ENCODE results near the gene UGT1A8.
"Not testable (repeated sequence)": the region's sequence is repeated elsewhere in the genome, so short reads cannot be mapped to it uniquely, and the experiment has no call there.

The UGT1A8 gene

GRCh38 chr2:233750689-233751088, 133.3 kb downstream of the UGT1A8 start:
- H3K27me3 Mint-ChIP-seq, result peaks cover 33% of the 10 kb centered on the region
- ATAC-seq, H3K4me3 Mint-ChIP-seq, H3K36me3 Mint-ChIP-seq, H3K27ac Mint-ChIP-seq, H3K4me1 Mint-ChIP-seq: not testable (repeated sequence)
- peaks cover 14% of the 10 kb centered on the region for H3K9me3 Mint-ChIP-seq

DNA sequence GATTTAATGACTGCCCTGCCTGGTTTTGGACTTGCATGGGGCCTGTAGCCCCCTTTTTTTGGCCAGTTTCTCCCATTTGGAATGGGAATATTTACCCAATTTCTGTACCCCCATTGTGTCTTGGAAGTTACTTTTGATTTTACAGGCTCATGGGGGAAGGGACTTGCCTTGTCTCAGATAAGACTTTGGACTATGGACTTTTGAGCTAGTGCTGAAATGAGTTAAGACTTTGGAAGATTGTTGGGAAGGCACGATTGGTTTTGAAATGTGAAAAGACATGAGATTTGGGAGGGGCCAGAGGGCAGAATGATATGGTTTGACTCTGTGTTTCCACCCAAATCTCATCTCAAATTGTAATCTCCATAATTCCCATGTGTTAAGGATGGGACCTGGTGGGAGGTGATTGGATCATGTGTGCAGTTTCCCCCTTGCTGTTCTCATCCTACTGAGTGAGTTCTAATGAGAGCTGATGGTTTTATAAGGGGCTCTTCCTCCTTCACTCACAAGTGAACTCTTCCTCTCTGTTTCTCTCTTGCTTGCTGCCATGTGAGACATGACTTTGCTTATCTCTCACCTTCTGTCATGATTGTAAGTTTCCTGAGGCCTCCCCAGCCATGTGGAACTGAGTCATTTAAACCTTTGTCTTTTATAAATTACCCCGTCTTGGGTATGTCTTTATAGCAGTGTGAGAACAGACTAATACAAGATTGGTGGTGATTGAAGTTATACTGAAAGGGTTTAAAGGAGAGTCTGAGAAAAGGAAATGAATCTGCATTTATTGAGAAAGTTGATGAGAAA, 134.0 kb downstream of the UGT1A8 start:
- H3K27ac Mint-ChIP-seq, H3K4me1 Mint-ChIP-seq, ATAC-seq, H3K4me3 Mint-ChIP-seq, H3K36me3 Mint-ChIP-seq: not testable (repeated sequence)
- peaks cover 31% of the 10 kb centered on the region for H3K27me3 Mint-ChIP-seq
- peaks cover 14% of the 10 kb centered on the region for H3K9me3 Mint-ChIP-seq

DNA sequence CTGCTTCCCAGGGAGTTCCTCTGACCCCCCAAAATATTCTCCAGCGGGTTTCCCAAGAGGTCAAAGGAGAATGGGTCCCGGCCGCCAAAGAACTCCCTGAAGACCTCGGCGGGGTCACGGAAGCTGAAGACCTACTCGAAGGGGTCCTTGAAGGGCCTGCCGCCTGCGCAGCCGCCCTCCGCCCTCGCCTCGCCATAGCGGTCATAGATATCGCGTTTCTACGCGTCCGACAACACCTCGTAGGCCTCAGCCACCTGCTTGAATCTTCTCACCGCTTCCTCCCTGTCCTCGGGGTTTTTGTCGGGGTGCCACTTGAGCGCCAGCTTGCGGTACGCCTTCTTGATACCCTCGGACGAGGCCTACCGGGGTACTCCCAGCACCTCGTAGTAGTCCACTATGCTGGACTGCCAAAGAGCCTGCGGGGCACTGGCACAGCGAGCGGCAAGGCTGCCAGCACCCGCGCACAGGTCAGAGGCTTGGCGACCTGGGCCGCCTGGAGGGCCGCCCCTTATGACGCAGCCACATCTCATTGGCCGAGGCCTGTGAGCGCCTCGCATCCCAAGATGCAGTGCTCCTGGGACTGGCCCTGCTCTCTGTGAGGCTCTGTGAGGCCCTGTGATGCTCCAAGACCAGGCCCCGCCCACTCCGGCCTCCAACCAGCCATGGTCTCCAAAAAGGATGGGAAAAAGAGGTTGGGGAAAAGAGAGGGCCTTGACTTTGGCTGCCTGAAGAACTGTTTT, 137.6 kb downstream of the UGT1A8 start:
- Mint-ChIP-seq H3K27ac (no peak overlapping the region), H3K4me1 (no peaks in the 10 kb centered on the region), H3K27me3 (peaks cover 8% of the 10 kb centered on the region), H3K4me3 (no peak overlapping the region), H3K36me3 (no peaks in the 10 kb centered on the region), H3K9me3 (peaks cover 8% of the 10 kb centered on the region)
- no peak for ATAC-seq

DNA sequence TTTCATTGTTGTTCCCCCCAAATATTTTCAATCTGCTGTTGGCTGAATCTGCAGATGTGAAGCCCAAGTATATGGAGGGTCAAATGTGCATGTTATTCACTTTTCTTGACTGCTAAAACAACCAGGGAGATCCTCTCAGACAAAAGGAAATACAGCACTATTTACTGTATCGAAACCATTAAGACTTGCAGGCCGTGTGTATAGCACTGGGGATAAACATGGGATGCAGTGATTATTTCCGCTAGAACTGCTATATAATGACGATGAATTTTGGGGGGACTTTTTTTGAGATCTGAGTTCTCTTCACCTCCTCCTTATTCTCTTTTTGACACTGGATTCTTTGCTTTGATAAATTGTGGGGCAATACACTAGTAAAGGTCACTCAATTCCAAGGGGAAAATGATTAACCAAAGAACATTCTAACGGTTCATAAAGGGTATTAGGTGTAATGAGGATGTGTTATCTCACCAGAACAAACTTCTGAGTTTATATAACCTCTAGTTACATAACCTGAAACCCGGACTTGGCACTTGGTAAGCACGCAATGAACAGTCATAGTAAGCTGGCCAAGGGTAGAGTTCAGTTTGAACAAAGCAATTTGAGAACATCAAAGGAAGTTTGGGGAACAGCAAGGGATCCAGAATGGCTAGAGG, 139.1 kb downstream of the UGT1A8 start:
- Mint-ChIP-seq H3K4me3 (no peak overlapping the region), H3K9me3 (peaks cover 4% of the 10 kb centered on the region), H3K27me3 (peaks cover 8% of the 10 kb centered on the region), H3K36me3 (no peaks in the 10 kb centered on the region), H3K4me1 (no peaks in the 10 kb centered on the region), H3K27ac (no peak overlapping the region)
- ATAC-seq, result no peak

DNA sequence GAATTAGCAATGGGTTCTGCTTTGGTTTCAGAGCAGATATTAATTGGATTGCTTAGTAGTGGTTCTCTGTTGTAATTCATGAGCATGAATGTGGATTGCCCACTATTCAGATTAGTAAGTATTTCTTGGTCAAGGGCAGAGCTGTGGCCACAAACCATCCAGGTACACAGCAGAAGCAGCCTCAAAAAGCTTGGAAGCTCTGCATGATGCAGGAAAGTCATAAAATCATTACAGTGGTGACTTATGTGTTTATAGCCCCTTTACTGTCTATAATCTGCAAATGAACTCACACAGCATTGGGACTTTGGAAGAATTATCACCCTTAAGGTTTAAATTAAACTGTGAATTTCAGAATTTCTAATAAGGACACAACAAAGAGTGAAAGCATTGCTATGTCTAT, 140.7 kb downstream of the UGT1A8 start:
- no peak overlapping the region for H3K27ac Mint-ChIP-seq
- peaks cover 9% of the 10 kb centered on the region for H3K27me3 Mint-ChIP-seq
- H3K4me1 Mint-ChIP-seq, result no peaks in the 10 kb centered on the region
- H3K9me3 Mint-ChIP-seq, result no peaks in the 10 kb centered on the region
- no peak overlapping the region for H3K4me3 Mint-ChIP-seq
- ATAC-seq, result no peak
- H3K36me3 Mint-ChIP-seq, result no peaks in the 10 kb centered on the region

DNA sequence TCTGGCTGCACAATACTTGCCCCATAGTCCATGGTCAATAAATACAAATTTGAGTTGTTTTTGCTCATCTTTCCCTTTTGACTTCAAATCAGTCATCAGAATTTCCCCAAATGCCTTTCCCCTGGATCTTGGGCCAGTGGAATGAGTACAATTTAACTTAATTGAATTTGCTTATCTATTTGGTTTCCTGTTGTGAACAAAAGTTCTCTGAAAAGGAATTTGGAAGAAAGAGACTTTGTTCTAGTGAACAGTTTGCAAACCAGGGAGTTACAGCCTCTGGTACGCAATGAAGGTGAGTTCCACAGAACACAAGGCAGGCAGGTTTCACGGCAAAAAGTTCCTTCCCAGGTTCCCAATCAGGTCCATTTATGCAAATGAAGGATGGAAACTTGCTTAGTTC, 141.4 kb downstream of the UGT1A8 start:
- Mint-ChIP-seq H3K27me3 (peaks cover 16% of the 10 kb centered on the region), H3K9me3 (no peaks in the 10 kb centered on the region), H3K4me1 (no peaks in the 10 kb centered on the region), H3K4me3 (no peak overlapping the region), H3K36me3 (no peaks in the 10 kb centered on the region), H3K27ac (no peak overlapping the region)
- no peak for ATAC-seq

GRCh38 chr2:233760043-233760442, 142.6 kb downstream of the UGT1A8 start, which contains the start of gene UGT1A1:
Gene UGT1A1, plus strand, starts transcription at chr2:233760270. Its CDS starts 18 bp downstream, at chr2:233760288.
- H3K36me3 Mint-ChIP-seq, result no peaks in the 10 kb centered on the region
- no peak within 1 kb of the TSS for H3K4me3 Mint-ChIP-seq
- H3K27ac Mint-ChIP-seq, result no peak within 1 kb of the TSS
- peaks cover 24% of the 10 kb centered on the region for H3K27me3 Mint-ChIP-seq
- H3K4me1 Mint-ChIP-seq, result no peaks in the 10 kb centered on the region
- no peaks in the 10 kb centered on the region for H3K9me3 Mint-ChIP-seq
- ATAC-seq, result no peak

DNA sequence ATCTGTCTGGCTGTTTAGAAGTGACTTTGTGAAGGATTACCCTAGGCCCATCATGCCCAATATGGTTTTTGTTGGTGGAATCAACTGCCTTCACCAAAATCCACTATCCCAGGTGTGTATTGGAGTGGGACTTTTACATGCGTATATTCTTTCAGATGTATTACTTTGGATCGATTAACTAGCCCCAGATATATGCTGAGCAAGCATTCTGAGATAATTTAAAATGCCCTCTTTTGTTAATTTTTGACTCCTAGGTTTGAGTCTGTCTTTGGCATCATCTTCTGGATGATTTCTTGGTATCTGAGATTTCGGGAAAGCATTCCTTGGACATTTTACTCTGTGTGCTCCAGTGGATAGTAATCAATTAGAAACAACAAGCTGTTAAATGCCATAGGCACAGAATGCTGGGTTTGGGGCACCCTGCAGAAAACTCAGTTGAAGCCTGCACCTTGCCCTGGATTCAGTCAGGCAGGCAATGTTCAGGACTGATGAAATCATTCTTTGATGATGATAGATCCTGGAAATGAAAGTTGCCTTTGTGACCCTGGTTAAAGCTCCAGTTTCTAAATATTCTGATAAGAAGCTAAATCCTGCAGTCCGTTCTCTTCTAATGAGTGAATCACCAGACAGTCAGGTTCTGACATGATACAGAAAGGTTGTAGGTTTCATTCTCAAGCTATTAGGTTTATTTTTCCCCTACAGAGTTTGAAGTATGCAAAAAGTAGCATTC, 143.8 kb downstream of the UGT1A8 start:
- no peaks in the 10 kb centered on the region for H3K36me3 Mint-ChIP-seq
- peaks cover 31% of the 10 kb centered on the region for H3K27me3 Mint-ChIP-seq
- H3K4me1 Mint-ChIP-seq, result no peaks in the 10 kb centered on the region
- H3K27ac Mint-ChIP-seq, result no peak overlapping the region
- H3K9me3 Mint-ChIP-seq, result no peaks in the 10 kb centered on the region
- H3K4me3 Mint-ChIP-seq, result no peak overlapping the region
- ATAC-seq, result no peak

DNA sequence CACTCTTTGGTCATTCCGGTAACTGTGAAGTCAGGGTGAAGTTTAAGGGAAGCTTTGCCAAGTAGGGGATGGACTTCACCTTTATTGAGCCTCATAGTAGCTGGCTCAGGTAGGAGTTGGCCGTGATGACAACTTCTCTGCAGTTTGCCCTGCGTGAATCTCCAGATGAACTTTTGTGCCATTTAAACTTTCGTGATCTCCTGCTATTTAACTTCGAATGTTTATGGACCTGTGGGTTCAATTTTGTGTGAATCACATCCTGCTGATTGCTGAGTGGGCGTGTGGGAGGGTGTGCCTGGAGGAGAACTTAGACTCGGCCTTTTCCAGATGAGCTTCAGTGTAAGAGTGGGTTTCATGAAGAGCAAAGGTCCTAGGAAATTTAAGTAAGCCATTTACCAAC, 146.8 kb downstream of the UGT1A8 start:
- Mint-ChIP-seq H3K27ac (no peak overlapping the region), H3K4me1 (no peaks in the 10 kb centered on the region), H3K9me3 (no peaks in the 10 kb centered on the region), H3K27me3 (peaks cover 42% of the 10 kb centered on the region), H3K4me3 (no peak overlapping the region), H3K36me3 (no peaks in the 10 kb centered on the region)
- ATAC-seq, result no peak

DNA sequence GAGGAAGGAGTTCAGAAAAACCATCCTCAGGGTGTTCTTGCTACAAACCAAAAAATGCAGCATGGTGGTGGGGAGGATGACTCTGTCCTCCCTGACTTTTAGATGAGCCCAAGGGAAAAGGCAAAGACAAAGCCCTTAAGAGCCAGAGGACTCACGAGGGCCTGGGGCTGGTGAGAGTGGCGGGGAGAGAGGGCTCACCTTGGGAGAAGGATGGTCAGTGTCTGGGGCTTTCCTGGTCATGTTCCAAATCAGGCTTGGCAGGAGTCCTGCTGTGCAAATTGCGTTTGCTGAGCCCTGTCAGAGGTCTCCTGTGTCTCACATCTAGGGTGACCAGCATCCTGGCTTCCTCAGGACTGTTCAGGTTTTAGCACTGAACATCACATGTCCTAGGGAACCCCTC, 147.3 kb downstream of the UGT1A8 start:
- H3K9me3 Mint-ChIP-seq, result no peaks in the 10 kb centered on the region
- ATAC-seq, result no peak
- H3K27ac Mint-ChIP-seq, result no peak overlapping the region
- peaks cover 46% of the 10 kb centered on the region for H3K27me3 Mint-ChIP-seq
- H3K36me3 Mint-ChIP-seq, result no peaks in the 10 kb centered on the region
- H3K4me1 Mint-ChIP-seq, result no peaks in the 10 kb centered on the region
- no peak overlapping the region for H3K4me3 Mint-ChIP-seq

GRCh38 chr2:233766416-233766815, 149.0 kb downstream of the UGT1A8 start:
- H3K27ac Mint-ChIP-seq, result no peak overlapping the region
- peaks cover 46% of the 10 kb centered on the region for H3K27me3 Mint-ChIP-seq
- H3K4me3 Mint-ChIP-seq, result no peak overlapping the region
- no peaks in the 10 kb centered on the region for H3K9me3 Mint-ChIP-seq
- no peak for ATAC-seq
- no peaks in the 10 kb centered on the region for H3K36me3 Mint-ChIP-seq
- no peaks in the 10 kb centered on the region for H3K4me1 Mint-ChIP-seq

DNA sequence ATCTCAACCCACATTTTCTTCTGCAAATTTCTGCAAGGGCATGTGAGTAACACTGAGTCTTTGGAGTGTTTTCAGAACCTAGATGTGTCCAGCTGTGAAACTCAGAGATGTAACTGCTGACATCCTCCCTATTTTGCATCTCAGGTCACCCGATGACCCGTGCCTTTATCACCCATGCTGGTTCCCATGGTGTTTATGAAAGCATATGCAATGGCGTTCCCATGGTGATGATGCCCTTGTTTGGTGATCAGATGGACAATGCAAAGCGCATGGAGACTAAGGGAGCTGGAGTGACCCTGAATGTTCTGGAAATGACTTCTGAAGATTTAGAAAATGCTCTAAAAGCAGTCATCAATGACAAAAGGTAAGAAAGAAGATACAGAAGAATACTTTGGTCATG, 150.6 kb downstream of the UGT1A8 start:
- H3K27ac Mint-ChIP-seq, result no peak overlapping the region
- no peaks in the 10 kb centered on the region for H3K9me3 Mint-ChIP-seq
- H3K4me1 Mint-ChIP-seq, result no peaks in the 10 kb centered on the region
- ATAC-seq, result no peak
- no peak overlapping the region for H3K4me3 Mint-ChIP-seq
- H3K36me3 Mint-ChIP-seq, result no peaks in the 10 kb centered on the region
- peaks cover 46% of the 10 kb centered on the region for H3K27me3 Mint-ChIP-seq

GRCh38 chr2:233769260-233769659, 151.8 kb downstream of the UGT1A8 start:
- H3K4me1 Mint-ChIP-seq, result no peaks in the 10 kb centered on the region
- no peaks in the 10 kb centered on the region for H3K36me3 Mint-ChIP-seq
- no peak overlapping the region for H3K27ac Mint-ChIP-seq
- no peaks in the 10 kb centered on the region for H3K9me3 Mint-ChIP-seq
- ATAC-seq, result no peak
- no peak overlapping the region for H3K4me3 Mint-ChIP-seq
- peaks cover 34% of the 10 kb centered on the region for H3K27me3 Mint-ChIP-seq

DNA sequence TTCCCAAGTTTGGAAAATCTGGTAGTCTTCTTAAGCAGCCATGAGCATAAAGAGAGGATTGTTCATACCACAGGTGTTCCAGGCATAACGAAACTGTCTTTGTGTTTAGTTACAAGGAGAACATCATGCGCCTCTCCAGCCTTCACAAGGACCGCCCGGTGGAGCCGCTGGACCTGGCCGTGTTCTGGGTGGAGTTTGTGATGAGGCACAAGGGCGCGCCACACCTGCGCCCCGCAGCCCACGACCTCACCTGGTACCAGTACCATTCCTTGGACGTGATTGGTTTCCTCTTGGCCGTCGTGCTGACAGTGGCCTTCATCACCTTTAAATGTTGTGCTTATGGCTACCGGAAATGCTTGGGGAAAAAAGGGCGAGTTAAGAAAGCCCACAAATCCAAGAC, 154.7 kb downstream of the UGT1A8 start:
- no peak for ATAC-seq
- no peak overlapping the region for H3K4me3 Mint-ChIP-seq

GRCh38 chr2:233772583-233772982, 155.2 kb downstream of the UGT1A8 start:
- H3K4me3 Mint-ChIP-seq, result no peak overlapping the region

More for the DNA sequence above, 154.7 kb downstream of the UGT1A8 start:
- Mint-ChIP-seq H3K27me3 (peaks cover 32% of the 10 kb centered on the region), H3K4me1 (no peaks in the 10 kb centered on the region), H3K27ac (no peak overlapping the region), H3K36me3 (peaks cover 10% of the 10 kb centered on the region), H3K9me3 (peaks cover 8% of the 10 kb centered on the region)

More at GRCh38 chr2:233772583-233772982, 155.2 kb downstream of the UGT1A8 start:
- peaks cover 36% of the 10 kb centered on the region for H3K27me3 Mint-ChIP-seq
- no peaks in the 10 kb centered on the region for H3K4me1 Mint-ChIP-seq
- no peak for ATAC-seq
- no peak overlapping the region for H3K27ac Mint-ChIP-seq
- peaks cover 8% of the 10 kb centered on the region for H3K9me3 Mint-ChIP-seq
- H3K36me3 Mint-ChIP-seq, result peaks cover 10% of the 10 kb centered on the region
